CD14-positive monocyte (primary cell): ENCODE data around the gene TMEM82. TPM values are rescaled to one million over a fixed set of nuclear protein-coding genes. Genes with fewer than 3 reads are reported as not detected.

ENCODE experiments used
- DNase-seq, 3 donors: peaks; one replicate each; pipeline ENCODE4 v3.0.0-alpha.2; 2011 to 2022
- H2AFZ ChIP-seq: 2 replicates; pipeline ENCODE4 v1.6.0; 2012; ENCODE audit warnings: mild to moderate bottlenecking, low read depth, low read length, inconsistent platforms; ENCODE audit not compliant: insufficient read depth, poor library complexity, severe bottlenecking
- H3K27ac ChIP-seq, 2 donors: 1 replicate in 1 of 2; 2 replicates in 1 of 2; pipeline ENCODE4 v1.5.1; 2012 to 2013; ENCODE audit warnings: low read length in 2 of 2, control low read depth in 1 of 2, inconsistent platforms in 1 of 2, low read depth in 1 of 2, mild to moderate bottlenecking in 1 of 2
- H3K27me3 ChIP-seq, 2 donors: one replicate each; pipeline versions ENCODE4 v1.6.0 to v1.6.1; 2011 to 2013; ENCODE audit warnings: low read length in 2 of 2; ENCODE audit not compliant: control insufficient read depth in 2 of 2, insufficient read depth in 2 of 2
- H3K36me3 ChIP-seq, 2 donors: replicated peaks in 1 of 2; 1 replicate in 1 of 2; 2 replicates in 1 of 2; pipeline versions ENCODE4 v1.5.1 to v1.6.1; 2012 to 2013; ENCODE audit warnings: low read length in 2 of 2, control low read depth in 1 of 2, inconsistent platforms in 1 of 2, mild to moderate bottlenecking in 1 of 2; ENCODE audit not compliant: insufficient read depth in 2 of 2, control insufficient read depth in 1 of 2
- H3K4me1 ChIP-seq, 2 donors: 1 replicate in 1 of 2; 2 replicates in 1 of 2; pipeline versions ENCODE4 v1.5.1 to v1.6.1; 2012 to 2013; ENCODE audit warnings: low read length in 2 of 2, control low read depth in 1 of 2, inconsistent platforms in 1 of 2, mild to moderate bottlenecking in 1 of 2, moderate library complexity in 1 of 2; ENCODE audit not compliant: insufficient read depth in 2 of 2, control insufficient read depth in 1 of 2
- H3K4me2 ChIP-seq: replicated peaks from 2 replicates; pipeline ENCODE3; 2012; ENCODE audit warnings: low read length, moderate library complexity, mild to moderate bottlenecking; ENCODE audit not compliant: poor library complexity, severe bottlenecking; ENCODE audit errors: extremely low read depth
- H3K4me3 ChIP-seq, 3 experiments: fragments of 200-600 bp in 1 of 3; sonication (generic) in 1 of 3; replicated peaks in 1 of 3; 1 replicate in 2 of 3; 2 replicates in 1 of 3; pipeline ENCODE4 v1.5.1; 2011 to 2013; ENCODE audit warnings: low read length in 3 of 3, mild to moderate bottlenecking in 3 of 3, control low read depth in 2 of 3, low read depth in 2 of 3, inconsistent platforms in 1 of 3, moderate library complexity in 1 of 3
- H3K79me2 ChIP-seq: 2 replicates; pipeline ENCODE4 v1.6.0; 2012; ENCODE audit warnings: mild to moderate bottlenecking, control low read depth, inconsistent platforms, low read length, moderate library complexity; ENCODE audit not compliant: insufficient read depth
- H3K9ac ChIP-seq: 2 replicates; pipeline ENCODE4 v1.6.0; 2017; ENCODE audit warnings: low read length, mild to moderate bottlenecking; ENCODE audit not compliant: insufficient read depth, poor library complexity, severe bottlenecking
- H3K9me3 ChIP-seq, 2 donors: replicated peaks in 1 of 2; 1 replicate in 1 of 2; 2 replicates in 1 of 2; pipeline versions ENCODE4 v1.5.1 to v1.6.1; 2012 to 2013; ENCODE audit warnings: low read length in 2 of 2, control low read depth in 1 of 2; ENCODE audit not compliant: control insufficient read depth in 1 of 2, insufficient read depth in 1 of 2
- H4K20me1 ChIP-seq: 2 replicates; pipeline ENCODE4 v1.6.0; 2012; ENCODE audit warnings: mild to moderate bottlenecking, low read length, control low read depth, moderate library complexity; ENCODE audit not compliant: insufficient read depth
- H3K27ac Mint-ChIP-seq, 7 donors: one replicate each; pipeline ENCODE4 v1.8.0; 2020; ENCODE audit warnings: mild to moderate bottlenecking in 7 of 7, mixed read lengths in 7 of 7, moderate library complexity in 6 of 7, inconsistent platforms in 2 of 7
- H3K27me3 Mint-ChIP-seq, 3 donors: one replicate each; pipeline ENCODE4 v1.8.0; 2021 to 2022; ENCODE audit warnings: low read depth in 3 of 3, mild to moderate bottlenecking in 3 of 3, mixed read lengths in 3 of 3, moderate library complexity in 3 of 3, inconsistent platforms in 1 of 3
- H3K36me3 Mint-ChIP-seq, 2 donors: one replicate each; pipeline ENCODE4 v1.8.0; 2020; ENCODE audit warnings: mixed read lengths in 2 of 2, inconsistent platforms in 1 of 2, mild to moderate bottlenecking in 1 of 2
- H3K4me1 Mint-ChIP-seq: one replicate; pipeline ENCODE4 v1.8.0; 2020; ENCODE audit warnings: mild to moderate bottlenecking, mixed read lengths
- H3K4me3 Mint-ChIP-seq, 2 donors: one replicate each; pipeline ENCODE4 v1.8.0; 2020; ENCODE audit warnings: mild to moderate bottlenecking in 2 of 2, mixed read lengths in 2 of 2, moderate library complexity in 1 of 2
- H3K9me3 Mint-ChIP-seq, 7 donors: one replicate each; pipeline ENCODE4 v1.8.0; 2020 to 2022; ENCODE audit warnings: mixed read lengths in 7 of 7, mild to moderate bottlenecking in 6 of 7, moderate library complexity in 6 of 7, inconsistent platforms in 2 of 7
- WGBS: methylation state at CpG from one replicate; pipeline ENCODE4 v1.1.5; 2013; ENCODE audit warnings: missing lambda C conversion rate; ENCODE audit not compliant: insufficient coverage; 5-methylcytosine and 5-hydroxymethylcytosine counted together
- intact Hi-C, 2 donors: fragments of 100-400 bp; cut with micrococcal nuclease; formaldehyde crosslinking; loops; one replicate each; pipeline versions ENCODE4 v1.15.0 to v1.15.1; 2023
- polyA plus RNA-seq, 3 donors: library from polyadenylated mRNA; depleted of rRNA in 1 of 3; unstranded in 2 of 3; stranded (reverse) in 1 of 3; fragments of 300-500 nt in 2 of 3; fragments of >200 nt in 1 of 3; fragmentation: Illumina TruSeq in 2 of 3; gene quantifications; 1 replicate in 2 of 3; 2 replicates in 1 of 3; pipeline ENCODE4 v1.2.3, GENCODE V29; 2012 to 2021
- TF ChIP-seq, protein P1 (sequence below): fragments of 200-600 bp; IDR thresholded peaks from one replicate; pipeline ENCODE4 v1.8.0; 2022; ENCODE audit warnings: antibody characterized with exemption, mild to moderate bottlenecking

Gene TMEM82
- polyA plus RNA-seq, 3 donors: not detected

DNA sequence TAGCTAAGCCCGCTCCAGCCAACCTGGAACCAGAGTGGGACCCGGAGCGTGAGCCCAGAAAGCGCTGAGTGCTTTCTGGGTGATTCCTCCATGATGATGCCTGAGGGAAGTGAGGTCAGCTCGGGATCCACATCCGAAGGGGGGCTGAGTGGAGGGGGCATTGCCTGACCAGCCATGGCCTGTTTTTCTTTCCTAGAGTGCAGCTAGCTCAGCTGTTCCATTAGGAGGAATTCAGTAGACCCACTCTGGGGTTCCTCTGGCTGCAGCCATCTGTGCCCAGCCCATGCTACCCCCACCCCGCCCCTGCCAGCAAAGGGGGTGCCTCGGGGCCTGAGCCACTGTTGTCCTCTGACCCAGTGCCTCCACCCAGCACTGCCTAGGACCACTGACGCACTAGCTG, 15.8 kb upstream of the TMEM82 start:
- Histone ChIP-seq H3K4me3 (no peak overlapping the region), H3K36me3 (peaks cover 88 to 98% of the 10 kb centered on the region in 2 donors), H3K27ac (no peak overlapping the region), H3K9ac (no peak overlapping the region), H3K4me1 (no peaks in the 10 kb centered on the region), H3K9me3 (no peaks in the 10 kb centered on the region), H3K4me2 (no peak overlapping the region), H2AFZ (no peak overlapping the region), H3K27me3 (no peaks in the 10 kb centered on the region), H3K79me2 (no peaks in the 10 kb centered on the region), H4K20me1 (peaks cover 29% of the 10 kb centered on the region)
- Mint-ChIP-seq H3K4me1 (no peaks in the 10 kb centered on the region), H3K36me3 (peaks cover 75 to 98% of the 10 kb centered on the region in 2 donors), H3K27me3 (peaks cover 0 to 2% (median 0%) of the 10 kb centered on the region in 3 donors), H3K27ac (peak overlapping the region in 1 of 7 donors; percentile 27), H3K9me3 (no peaks in the 10 kb centered on the region), H3K4me3 (no peak overlapping the region)
- no peak for DNase-seq
- 100% methylated on average over 9 of the region's 9 CpGs for WGBS
- TF ChIP-seq, protein P1, sequence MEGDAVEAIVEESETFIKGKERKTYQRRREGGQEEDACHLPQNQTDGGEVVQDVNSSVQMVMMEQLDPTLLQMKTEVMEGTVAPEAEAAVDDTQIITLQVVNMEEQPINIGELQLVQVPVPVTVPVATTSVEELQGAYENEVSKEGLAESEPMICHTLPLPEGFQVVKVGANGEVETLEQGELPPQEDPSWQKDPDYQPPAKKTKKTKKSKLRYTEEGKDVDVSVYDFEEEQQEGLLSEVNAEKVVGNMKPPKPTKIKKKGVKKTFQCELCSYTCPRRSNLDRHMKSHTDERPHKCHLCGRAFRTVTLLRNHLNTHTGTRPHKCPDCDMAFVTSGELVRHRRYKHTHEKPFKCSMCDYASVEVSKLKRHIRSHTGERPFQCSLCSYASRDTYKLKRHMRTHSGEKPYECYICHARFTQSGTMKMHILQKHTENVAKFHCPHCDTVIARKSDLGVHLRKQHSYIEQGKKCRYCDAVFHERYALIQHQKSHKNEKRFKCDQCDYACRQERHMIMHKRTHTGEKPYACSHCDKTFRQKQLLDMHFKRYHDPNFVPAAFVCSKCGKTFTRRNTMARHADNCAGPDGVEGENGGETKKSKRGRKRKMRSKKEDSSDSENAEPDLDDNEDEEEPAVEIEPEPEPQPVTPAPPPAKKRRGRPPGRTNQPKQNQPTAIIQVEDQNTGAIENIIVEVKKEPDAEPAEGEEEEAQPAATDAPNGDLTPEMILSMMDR: no peak
- intact Hi-C loops: no loop called here

DNA sequence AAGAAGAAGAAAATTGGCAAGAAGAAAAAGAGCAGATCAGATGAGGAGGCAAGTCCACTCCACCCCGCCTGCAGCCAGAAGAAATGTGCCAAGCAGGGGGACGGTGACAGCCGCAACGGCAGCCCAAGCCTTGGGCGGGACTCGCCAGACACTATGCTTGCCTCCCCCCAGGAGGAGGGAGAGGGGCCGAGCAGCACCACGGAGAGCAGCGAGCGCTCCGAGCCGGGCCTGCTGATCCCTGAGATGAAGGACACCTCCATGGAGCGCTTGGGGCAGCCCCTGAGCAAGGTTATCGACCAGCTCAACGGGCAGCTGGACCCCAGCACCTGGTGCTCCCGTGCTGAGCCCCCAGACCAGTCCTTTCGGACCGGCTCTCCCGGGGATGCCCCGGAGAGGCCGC, 15.3 kb upstream of the TMEM82 start:
- Mint-ChIP-seq H3K4me1 (no peaks in the 10 kb centered on the region), H3K27ac (peak overlapping the region in 1 of 7 donors; percentile 27), H3K4me3 (no peak overlapping the region), H3K9me3 (no peaks in the 10 kb centered on the region), H3K36me3 (peaks cover 75 to 98% of the 10 kb centered on the region in 2 donors), H3K27me3 (peaks cover 0 to 2% (median 0%) of the 10 kb centered on the region in 3 donors)
- H3K79me2 ChIP-seq: no peaks in the 10 kb centered on the region
- H3K36me3 ChIP-seq: peaks cover 88 to 98% of the 10 kb centered on the region in 2 donors
- H2AFZ ChIP-seq: no peak overlapping the region
- no peak overlapping the region for H3K4me2 ChIP-seq
- no peaks in the 10 kb centered on the region for H3K27me3 ChIP-seq
- 96% methylated on average over 21 of the region's 21 CpGs for WGBS
- H3K27ac ChIP-seq: no peak overlapping the region
- no peaks in the 10 kb centered on the region for H3K9me3 ChIP-seq
- peaks cover 24% of the 10 kb centered on the region for H4K20me1 ChIP-seq
- TF ChIP-seq, protein P1: no peak
- H3K9ac ChIP-seq: no peak overlapping the region
- DNase-seq: no peak
- no peaks in the 10 kb centered on the region for H3K4me1 ChIP-seq
- no peak overlapping the region for H3K4me3 ChIP-seq
- intact Hi-C loops: no loop called here
